Smooth muscle cell (in vitro differentiated cells): ENCODE measurements around the gene CTBP2. TPM values are rescaled to one million over a fixed set of nuclear protein-coding genes. Genes with fewer than 3 reads are reported as not detected.

Experiments
- DNase-seq: peaks from one replicate; lab custom pipeline; 2025; ENCODE audit not compliant: unreplicated experiment; lab: John Stamatoyannopoulos, UW
- H2AFZ ChIP-seq: fragments of 200-600 bp; sonication (generic); 2 replicates; pipeline ENCODE4 v1.6.0; 2016; ENCODE audit warnings: antibody characterized with exemption, low read depth, mild to moderate bottlenecking
- H3F3A ChIP-seq: fragments of 200-600 bp; sonication (generic); 2 replicates; pipeline ENCODE4 v1.6.0; 2017; ENCODE audit warnings: antibody characterized with exemption, low read depth
- H3K27ac ChIP-seq: fragments of 200-600 bp; sonication (generic); 2 replicates; pipeline ENCODE4 v1.5.1; 2016; ENCODE audit warnings: low read depth, mild to moderate bottlenecking
- H3K27me3 ChIP-seq: fragments of 200-600 bp; sonication (generic); 2 replicates; pipeline ENCODE4 v1.6.1; 2016; ENCODE audit warnings: low read depth, mild to moderate bottlenecking
- H3K36me3 ChIP-seq: fragments of 200-600 bp; sonication (generic); 2 replicates; pipeline ENCODE4 v1.5.1; 2016; ENCODE audit warnings: low read depth
- H3K4me1 ChIP-seq: fragments of 200-600 bp; sonication (generic); 2 replicates; pipeline ENCODE4 v1.5.1; 2016; ENCODE audit warnings: low read depth
- H3K4me2 ChIP-seq: fragments of 200-600 bp; sonication (generic); 2 replicates; pipeline ENCODE4 v1.6.0; 2016; ENCODE audit warnings: mild to moderate bottlenecking
- H3K4me3 ChIP-seq: fragments of 200-600 bp; sonication (generic); 2 replicates; pipeline ENCODE4 v1.5.1; 2016; ENCODE audit warnings: mild to moderate bottlenecking
- H3K79me2 ChIP-seq: fragments of 200-600 bp; sonication (generic); 2 replicates; pipeline ENCODE4 v1.6.0; 2016; ENCODE audit warnings: low read depth, mild to moderate bottlenecking
- H3K9ac ChIP-seq: fragments of 200-600 bp; sonication (generic); 2 replicates; pipeline ENCODE4 v1.6.0; 2016; ENCODE audit warnings: low read depth
- H3K9me3 ChIP-seq: fragments of 200-600 bp; sonication (generic); replicated peaks from 2 replicates; pipeline ENCODE4 v1.5.1; 2016; ENCODE audit warnings: low read depth
- H4K20me1 ChIP-seq: fragments of 200-600 bp; sonication (generic); 2 replicates; pipeline ENCODE4 v1.6.0; 2016; ENCODE audit warnings: low read depth
- WGBS: methylation state at CpG from one replicate; pipeline ENCODE4 v1.1.7; 2016; ENCODE audit warnings: low lambda C conversion rate; 5-methylcytosine and 5-hydroxymethylcytosine counted together
- polyA plus RNA-seq: library from polyadenylated mRNA; unstranded; fragments of >200 nt; fragmentation: Nextera tagmentation; extraction: Ambion mirVana; gene quantifications from 2 replicates; pipeline ENCODE4 v1.2.1, GENCODE V29; 2016
- total RNA-seq: library from RNA; depleted of rRNA; stranded (reverse); fragments of >200 nt; gene quantifications from 2 replicates; pipeline ENCODE4 v1.2.3, GENCODE V29; 2014
- TF ChIP-seq, protein P1 (sequence below): fragments of 200-600 bp; sonication (generic); IDR thresholded peaks from 2 replicates; pipeline ENCODE4 v1.5.1; 2017; ENCODE audit warnings: borderline replicate concordance, mild to moderate bottlenecking, antibody characterized with exemption; ENCODE audit not compliant: insufficient read depth, poor library complexity, severe bottlenecking

CTBP2 gene
- total and polyA plus RNA-seq, 2 experiments from 2014 or later: 49.9 to 69.5 TPM

DNA sequence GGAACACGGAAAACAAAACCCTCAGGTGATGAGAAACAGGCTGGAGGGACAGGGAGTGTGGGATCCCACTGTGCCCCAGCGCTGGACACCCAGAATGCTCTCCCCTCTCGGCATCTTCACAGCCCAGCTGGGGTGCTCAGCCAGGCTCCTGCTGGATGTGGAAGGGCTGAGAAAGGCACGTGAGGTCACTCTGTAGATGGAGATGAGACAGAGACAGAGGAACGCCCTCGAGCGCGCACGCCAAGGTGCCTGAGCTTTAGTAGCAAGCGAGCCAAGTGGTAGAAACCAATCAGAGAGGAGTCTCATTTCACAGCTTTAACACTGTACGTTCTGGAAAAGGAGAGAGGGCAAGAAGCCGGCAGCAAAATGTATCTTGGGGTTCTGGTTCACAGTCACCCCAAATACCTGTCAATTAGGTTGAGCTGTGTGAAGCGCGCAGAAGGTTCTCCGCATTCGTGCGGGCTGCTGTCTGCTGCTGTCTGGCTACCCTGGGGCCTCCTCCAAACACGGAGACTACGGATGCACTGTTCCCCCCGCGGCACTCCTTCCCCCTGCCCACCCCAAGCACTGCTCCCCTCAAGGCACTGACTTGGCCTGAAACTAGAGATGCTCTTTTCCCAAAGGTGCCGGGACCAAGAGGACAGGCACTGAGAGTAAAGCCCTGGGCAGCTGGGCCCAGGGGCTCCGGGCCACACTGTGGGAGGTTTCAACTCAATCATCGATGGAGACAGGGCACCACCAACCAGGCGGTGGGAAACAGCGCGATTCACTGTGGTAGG, 127.0 kb downstream of the CTBP2 start:
- Histone ChIP-seq H3K4me2 (no peak overlapping the region), H3K36me3 (no peaks in the 10 kb centered on the region), H3K79me2 (peaks cover 61% of the 10 kb centered on the region), H3K9ac (no peak overlapping the region), H3K4me1 (peaks cover 34% of the 10 kb centered on the region), H3K4me3 (no peak overlapping the region), H4K20me1 (peaks cover 100% of the 10 kb centered on the region), H3K27me3 (no peaks in the 10 kb centered on the region), H3F3A (peaks cover 10% of the 10 kb centered on the region), H3K27ac (no peak overlapping the region), H3K9me3 (no peaks in the 10 kb centered on the region), H2AFZ (no peak overlapping the region)
- TF ChIP-seq, protein P1, sequence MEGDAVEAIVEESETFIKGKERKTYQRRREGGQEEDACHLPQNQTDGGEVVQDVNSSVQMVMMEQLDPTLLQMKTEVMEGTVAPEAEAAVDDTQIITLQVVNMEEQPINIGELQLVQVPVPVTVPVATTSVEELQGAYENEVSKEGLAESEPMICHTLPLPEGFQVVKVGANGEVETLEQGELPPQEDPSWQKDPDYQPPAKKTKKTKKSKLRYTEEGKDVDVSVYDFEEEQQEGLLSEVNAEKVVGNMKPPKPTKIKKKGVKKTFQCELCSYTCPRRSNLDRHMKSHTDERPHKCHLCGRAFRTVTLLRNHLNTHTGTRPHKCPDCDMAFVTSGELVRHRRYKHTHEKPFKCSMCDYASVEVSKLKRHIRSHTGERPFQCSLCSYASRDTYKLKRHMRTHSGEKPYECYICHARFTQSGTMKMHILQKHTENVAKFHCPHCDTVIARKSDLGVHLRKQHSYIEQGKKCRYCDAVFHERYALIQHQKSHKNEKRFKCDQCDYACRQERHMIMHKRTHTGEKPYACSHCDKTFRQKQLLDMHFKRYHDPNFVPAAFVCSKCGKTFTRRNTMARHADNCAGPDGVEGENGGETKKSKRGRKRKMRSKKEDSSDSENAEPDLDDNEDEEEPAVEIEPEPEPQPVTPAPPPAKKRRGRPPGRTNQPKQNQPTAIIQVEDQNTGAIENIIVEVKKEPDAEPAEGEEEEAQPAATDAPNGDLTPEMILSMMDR: no peak
- 93% methylated on average over 26 of the region's 27 CpGs for WGBS
- DNase-seq: no peak

DNA sequence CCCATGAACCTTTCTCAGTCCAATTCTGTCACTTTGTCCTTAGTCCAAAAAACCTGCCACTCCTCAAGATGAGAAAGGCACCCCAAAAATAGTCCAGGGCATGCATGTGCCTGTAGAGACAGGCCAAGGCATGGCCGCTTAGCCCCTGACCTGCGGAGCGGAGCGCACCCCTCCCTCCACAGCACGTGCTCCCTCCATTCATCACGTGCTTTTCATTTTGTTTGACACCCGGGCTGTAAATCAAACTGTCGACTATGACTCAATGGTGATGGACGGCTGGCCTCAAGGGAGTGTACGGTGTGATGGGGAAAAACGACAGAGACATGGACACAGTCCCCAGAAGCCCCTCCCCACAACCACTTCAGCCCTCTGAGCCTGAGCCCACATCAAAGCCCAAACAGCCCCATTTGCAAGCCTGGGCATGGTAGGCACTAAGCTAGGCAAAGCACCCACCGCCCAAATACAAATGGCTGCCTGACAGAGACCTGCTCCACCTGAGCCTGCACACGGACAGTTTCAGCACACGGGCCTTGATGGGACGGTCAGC, 127.8 kb downstream of the CTBP2 start:
- Histone ChIP-seq H3K79me2 (peaks cover 57% of the 10 kb centered on the region), H3K36me3 (no peaks in the 10 kb centered on the region), H3K4me2 (no peak overlapping the region), H3K4me3 (no peak overlapping the region), H4K20me1 (peaks cover 100% of the 10 kb centered on the region), H3F3A (peaks cover 6% of the 10 kb centered on the region), H3K9ac (no peak overlapping the region), H3K4me1 (peaks cover 38% of the 10 kb centered on the region), H2AFZ (no peak overlapping the region), H3K9me3 (no peaks in the 10 kb centered on the region), H3K27me3 (no peaks in the 10 kb centered on the region), H3K27ac (no peak overlapping the region)
- DNase-seq: no peak
- WGBS: 84% methylated on average over 15 of the region's 15 CpGs
- TF ChIP-seq, protein P1: no peak

DNA sequence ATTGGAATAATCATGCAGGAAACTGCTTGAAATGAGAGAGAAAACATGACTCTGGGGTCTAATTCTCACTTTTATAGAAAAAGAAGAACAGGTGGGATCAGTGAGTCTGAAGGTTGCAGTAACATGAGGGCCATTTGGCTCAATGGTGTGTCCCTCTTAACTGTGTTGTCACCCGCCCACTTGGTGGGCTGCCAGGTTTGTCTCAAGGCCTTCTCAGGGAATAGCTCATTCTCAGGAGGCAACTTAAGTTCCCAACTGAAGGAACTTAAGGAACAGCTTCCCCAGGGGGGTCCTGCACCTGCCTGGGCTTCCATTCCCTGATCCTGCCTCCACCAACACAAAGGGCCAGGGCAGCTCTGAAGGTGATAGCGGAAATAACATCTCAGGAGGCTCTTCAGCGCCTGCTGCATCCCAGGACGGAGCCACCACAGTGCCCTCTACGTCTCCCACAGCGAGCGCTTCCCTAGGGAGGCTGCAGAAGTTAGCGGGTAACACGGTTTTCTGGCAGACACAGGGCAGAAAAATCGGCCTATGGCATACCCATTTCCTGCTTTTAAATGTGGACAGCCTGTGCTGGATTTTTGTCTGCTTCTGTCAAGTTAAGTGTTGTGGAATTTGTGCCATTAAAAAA, 129.7 kb downstream of the CTBP2 start:
- Histone ChIP-seq H3K36me3 (no peaks in the 10 kb centered on the region), H3K27ac (no peak overlapping the region), H4K20me1 (peaks cover 100% of the 10 kb centered on the region), H3K79me2 (peaks cover 49% of the 10 kb centered on the region), H3K4me2 (no peak overlapping the region), H3K4me1 (peaks cover 30% of the 10 kb centered on the region), H3F3A (peaks cover 4% of the 10 kb centered on the region), H3K9ac (no peak overlapping the region), H3K9me3 (no peaks in the 10 kb centered on the region), H2AFZ (no peak overlapping the region), H3K4me3 (no peak overlapping the region), H3K27me3 (no peaks in the 10 kb centered on the region)
- TF ChIP-seq, protein P1: no peak
- no peak for DNase-seq
- WGBS: 98% methylated on average over 10 of the region's 10 CpGs
